ENCODE results near the gene KRTAP3-3.
"Not testable (repeated sequence)": the region's sequence is repeated elsewhere in the genome, so short reads cannot be mapped to it uniquely, and the experiment has no call there.

KRTAP3-3 gene

DNA sequence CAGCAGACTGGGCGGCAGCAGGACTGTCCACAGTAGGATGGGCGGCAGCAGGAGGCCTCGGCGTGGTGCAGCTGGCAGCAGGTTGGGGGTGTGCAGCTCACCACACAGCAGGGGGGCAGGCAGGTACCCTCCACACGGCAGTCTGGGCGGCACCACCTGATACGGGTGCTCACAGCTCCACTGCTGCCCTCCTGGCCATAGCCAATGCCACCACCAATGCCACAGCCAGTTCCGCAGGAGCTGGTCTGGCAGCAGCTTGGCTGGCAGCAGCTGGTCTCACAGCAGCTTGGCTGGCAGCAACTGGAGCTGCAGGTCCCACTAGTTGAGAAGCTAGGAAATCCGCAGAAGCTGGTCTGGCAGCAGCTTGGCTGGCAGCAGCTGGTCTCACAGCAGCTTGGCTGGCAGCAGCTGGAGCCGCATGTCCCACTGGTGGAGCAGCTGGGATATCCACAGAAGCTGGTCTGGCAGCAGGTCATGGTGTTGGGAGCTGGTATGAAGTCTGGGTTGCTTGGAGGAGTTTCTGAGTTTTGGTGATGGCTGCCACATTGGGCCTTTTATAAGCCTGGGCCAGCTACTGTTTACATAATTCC, 40.5 kb upstream of the KRTAP3-3 start, which contains the start of gene KRTAP1-3:
KRTAP1-3 (minus strand) TSS at position 529 of the 590 bp plus-strand sequence; CDS start at position 476, 53 bp downstream.
- not testable (repeated sequence) for H3K27me3 ChIP-seq (ENCODE audit: control insufficient read depth in 1 of 2, insufficient read depth in 1 of 2, low read length in 2 of 2); H2BK120ac ChIP-seq (ENCODE audit: low read depth, low read length); H3K23ac ChIP-seq (ENCODE audit: low read length in 2 of 2); H3K36me3 ChIP-seq (ENCODE audit: control insufficient read depth in 1 of 2, insufficient read depth in 2 of 2, low read depth in 1 of 2, low read length in 2 of 2); H3K27ac ChIP-seq (ENCODE audit: low read length, poor library complexity, severe bottlenecking); H2BK5ac ChIP-seq (ENCODE audit: low read depth, low read length, poor library complexity, severe bottlenecking); H2BK12ac ChIP-seq (ENCODE audit: low read length in 2 of 2); H3K4me3 ChIP-seq (ENCODE audit: insufficient read depth in 1 of 2, low read depth in 1 of 2, low read length in 2 of 2); H3K79me1 ChIP-seq (replicated peaks; ENCODE audit: low read length, poor library complexity, severe bottlenecking); H3K4me1 ChIP-seq (ENCODE audit: control insufficient read depth, insufficient read depth, low read depth, low read length); H3K4ac ChIP-seq (ENCODE audit: low read depth in 1 of 2, low read length in 2 of 2); DNase-seq; H2BK15ac ChIP-seq (ENCODE audit: low read depth, poor library complexity, severe bottlenecking); H3K9ac ChIP-seq (ENCODE audit: low read length); H3K9me3 ChIP-seq (ENCODE audit: control insufficient read depth, low read length); H2AK5ac ChIP-seq (ENCODE audit: low read length, severe bottlenecking); H3K4me2 ChIP-seq (ENCODE audit: low read length, poor library complexity, severe bottlenecking); H4K91ac ChIP-seq (ENCODE audit: low read length); H4K8ac ChIP-seq (ENCODE audit: low read length); H2AFZ ChIP-seq (ENCODE audit: low read depth, low read length)
- Histone ChIP-seq H3K14ac (ENCODE audit: low read length in 2 of 2) (peak within 1 kb of the TSS in 1 of 2 experiments; percentile 65), H3K18ac (ENCODE audit: low read depth in 1 of 2, low read length in 2 of 2) (peak within 1 kb of the TSS in 1 of 2 experiments; percentile 24)
- WGBS = 89% methylated on average over 5 of the region's 10 CpGs

DNA sequence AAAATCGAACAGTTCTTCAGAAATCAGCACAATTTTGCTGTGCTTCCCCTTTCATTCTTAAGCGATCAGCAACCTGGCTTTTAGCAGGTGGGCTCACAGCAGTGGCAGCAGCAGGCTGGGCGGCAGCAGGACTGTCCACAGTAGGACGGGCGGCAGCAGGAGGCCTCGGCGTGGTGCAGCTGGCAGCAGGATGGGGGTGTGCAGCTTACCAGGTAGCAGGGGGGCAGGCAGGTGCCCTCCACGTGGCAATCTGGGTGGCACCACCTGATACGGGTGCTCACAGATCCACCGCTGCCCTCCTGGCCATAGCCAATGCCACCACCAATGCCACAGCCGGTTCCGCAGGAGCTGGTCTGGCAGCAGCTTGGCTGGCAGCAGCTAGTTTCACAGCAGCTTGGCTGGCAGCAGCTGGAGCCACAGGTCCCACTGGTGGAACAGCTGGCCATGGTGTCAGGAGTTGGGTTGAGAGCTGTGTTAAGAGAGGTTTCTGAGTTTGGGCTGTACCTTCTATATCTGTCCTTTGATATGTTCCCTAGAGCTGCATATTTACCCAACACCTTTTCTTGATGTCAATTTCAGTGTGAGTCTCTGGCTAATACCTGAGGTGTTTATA, 35.8 kb upstream of the KRTAP3-3 start, which contains the start of gene KRTAP1-4:
KRTAP1-4 (minus strand) TSS at position 563 of the 613 bp plus-strand sequence; CDS start at position 446, 117 bp downstream.
- DNase-seq = no peak
- Histone ChIP-seq H3K23ac (ENCODE audit: low read length in 2 of 2) (no peak within 1 kb of the TSS), H3K4me1 (ENCODE audit: control insufficient read depth, insufficient read depth, low read depth, low read length) (peaks cover 5% of the 10 kb centered on the region), H3K79me1 (replicated peaks; ENCODE audit: low read length, poor library complexity, severe bottlenecking) (no peaks in the 10 kb centered on the region), H3K36me3 (ENCODE audit: control insufficient read depth in 1 of 2, insufficient read depth in 2 of 2, low read depth in 1 of 2, low read length in 2 of 2) (no peaks in the 10 kb centered on the region), H2BK5ac (ENCODE audit: low read depth, low read length, poor library complexity, severe bottlenecking) (no peak within 1 kb of the TSS), H2AK5ac (ENCODE audit: low read length, severe bottlenecking) (peak within 1 kb of the TSS; percentile 70), H3K4ac (ENCODE audit: low read depth in 1 of 2, low read length in 2 of 2) (no peak within 1 kb of the TSS), H2BK12ac (ENCODE audit: low read length in 2 of 2) (no peak within 1 kb of the TSS), H3K27ac (ENCODE audit: low read length, poor library complexity, severe bottlenecking) (no peak within 1 kb of the TSS), H3K14ac (ENCODE audit: low read length in 2 of 2) (peak within 1 kb of the TSS in 1 of 2 experiments; percentile 62), H3K18ac (ENCODE audit: low read depth in 1 of 2, low read length in 2 of 2) (no peak within 1 kb of the TSS), H3K9ac (ENCODE audit: low read length) (no peak within 1 kb of the TSS), H2BK15ac (ENCODE audit: low read depth, poor library complexity, severe bottlenecking) (no peak within 1 kb of the TSS), H4K8ac (ENCODE audit: low read length) (no peak within 1 kb of the TSS), H4K91ac (ENCODE audit: low read length) (no peak within 1 kb of the TSS), H3K27me3 (ENCODE audit: control insufficient read depth in 1 of 2, insufficient read depth in 1 of 2, low read length in 2 of 2) (no peaks in the 10 kb centered on the region), H3K4me3 (ENCODE audit: insufficient read depth in 1 of 2, low read depth in 1 of 2, low read length in 2 of 2) (no peak within 1 kb of the TSS), H2BK120ac (ENCODE audit: low read depth, low read length) (no peak within 1 kb of the TSS), H3K9me3 (ENCODE audit: control insufficient read depth, low read length) (no peaks in the 10 kb centered on the region), H2AFZ (ENCODE audit: low read depth, low read length) (no peak within 1 kb of the TSS), H3K4me2 (ENCODE audit: low read length, poor library complexity, severe bottlenecking) (no peak within 1 kb of the TSS)
- WGBS = 83% methylated on average over 12 of the region's 12 CpGs

DNA sequence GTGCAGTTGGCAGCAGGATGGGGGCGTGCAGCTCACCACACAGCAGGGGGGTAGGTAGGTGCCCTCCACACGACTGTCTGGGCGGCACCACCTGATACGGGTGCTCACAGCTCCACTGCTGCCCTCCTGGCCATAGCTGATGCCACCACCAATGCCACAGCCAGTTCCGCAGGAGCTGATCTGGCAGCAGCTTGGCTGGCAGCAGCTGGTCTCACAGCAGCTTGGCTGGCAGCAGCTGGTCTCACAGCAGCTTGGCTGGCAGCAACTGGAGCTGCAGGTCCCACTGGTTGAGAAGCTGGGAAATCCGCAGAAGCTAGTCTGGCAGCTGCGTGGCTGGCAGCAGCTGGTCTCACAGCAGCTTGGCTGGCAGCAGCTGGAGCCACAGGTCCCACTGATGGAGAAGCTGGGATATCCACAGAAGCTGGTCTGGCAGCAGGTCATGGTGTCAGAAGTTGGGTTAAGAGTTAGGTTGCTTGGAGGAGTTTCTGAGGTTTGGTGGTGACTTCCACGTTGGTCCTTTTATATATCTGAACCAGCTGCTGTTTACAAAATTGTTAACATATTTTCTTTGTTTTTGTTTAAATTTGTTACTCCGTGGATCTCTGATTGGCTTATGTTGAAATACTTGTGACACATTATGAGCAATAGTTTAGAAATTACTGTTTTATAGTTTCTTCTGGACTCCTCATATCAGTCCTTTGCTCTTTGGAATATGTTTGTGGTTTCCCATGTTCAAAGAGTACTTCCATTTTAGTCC, 32.9 kb upstream of the KRTAP3-3 start, which contains the start of gene KRTAP1-5:
KRTAP1-5 (minus strand) TSS at position 494 of the 757 bp plus-strand sequence; CDS start at position 441, 53 bp downstream.
- Histone ChIP-seq H3K23ac (ENCODE audit: low read length in 2 of 2) (peak within 1 kb of the TSS in 1 of 2 experiments; percentile 77), H2BK12ac (ENCODE audit: low read length in 2 of 2) (no peak within 1 kb of the TSS), H3K27ac (ENCODE audit: low read length, poor library complexity, severe bottlenecking) (no peak within 1 kb of the TSS), H3K4me2 (ENCODE audit: low read length, poor library complexity, severe bottlenecking) (no peak within 1 kb of the TSS), H2BK5ac (ENCODE audit: low read depth, low read length, poor library complexity, severe bottlenecking) (no peak within 1 kb of the TSS), H2BK120ac (ENCODE audit: low read depth, low read length) (no peak within 1 kb of the TSS), H3K14ac (ENCODE audit: low read length in 2 of 2) (peak within 1 kb of the TSS in 1 of 2 experiments; percentile 87), H2AK5ac (ENCODE audit: low read length, severe bottlenecking) (no peak within 1 kb of the TSS), H4K91ac (ENCODE audit: low read length) (no peak within 1 kb of the TSS), H3K27me3 (ENCODE audit: control insufficient read depth in 1 of 2, insufficient read depth in 1 of 2, low read length in 2 of 2) (no peaks in the 10 kb centered on the region), H3K4me1 (ENCODE audit: control insufficient read depth, insufficient read depth, low read depth, low read length) (peaks cover 3% of the 10 kb centered on the region), H2BK15ac (ENCODE audit: low read depth, poor library complexity, severe bottlenecking) (no peak within 1 kb of the TSS), H2AFZ (ENCODE audit: low read depth, low read length) (no peak within 1 kb of the TSS), H3K4ac (ENCODE audit: low read depth in 1 of 2, low read length in 2 of 2) (no peak within 1 kb of the TSS), H4K8ac (ENCODE audit: low read length) (no peak within 1 kb of the TSS), H3K36me3 (ENCODE audit: control insufficient read depth in 1 of 2, insufficient read depth in 2 of 2, low read depth in 1 of 2, low read length in 2 of 2) (no peaks in the 10 kb centered on the region), H3K4me3 (ENCODE audit: insufficient read depth in 1 of 2, low read depth in 1 of 2, low read length in 2 of 2) (no peak within 1 kb of the TSS), H3K9ac (ENCODE audit: low read length) (peak within 1 kb of the TSS; percentile 13), H3K9me3 (ENCODE audit: control insufficient read depth, low read length) (no peaks in the 10 kb centered on the region), H3K79me1 (replicated peaks; ENCODE audit: low read length, poor library complexity, severe bottlenecking) (no peaks in the 10 kb centered on the region), H3K18ac (ENCODE audit: low read depth in 1 of 2, low read length in 2 of 2) (peak within 1 kb of the TSS in 1 of 2 experiments; percentile 68)
- peak; percentile 30 for DNase-seq
- WGBS = 97% methylated on average over 7 of the region's 9 CpGs

DNA sequence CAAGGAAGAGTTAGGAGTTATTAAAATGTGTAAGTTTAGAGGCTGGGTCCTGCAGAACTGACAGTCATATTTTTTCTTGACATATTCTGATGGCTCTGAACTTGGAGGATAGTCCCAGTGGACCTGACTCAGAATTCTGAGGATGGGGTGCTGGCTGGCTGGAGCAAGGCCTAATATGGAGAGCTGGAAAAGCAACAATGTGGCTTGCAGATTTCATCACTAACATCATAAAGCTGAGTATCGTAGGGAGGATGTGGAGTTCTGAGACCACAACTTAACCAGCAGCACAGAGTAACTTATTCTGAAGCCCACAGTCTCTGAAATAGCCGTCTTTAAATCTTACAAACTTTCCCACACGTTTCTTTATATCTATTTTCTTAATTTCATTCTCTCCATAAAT, 30.7 kb upstream of the KRTAP3-3 start:
- no peak overlapping the region for H2BK120ac ChIP-seq (ENCODE audit: low read depth, low read length)
- DNase-seq = no peak
- H3K4ac ChIP-seq (ENCODE audit: low read depth in 1 of 2, low read length in 2 of 2) = no peak overlapping the region
- H3K27ac ChIP-seq (ENCODE audit: low read length, poor library complexity, severe bottlenecking) = no peak overlapping the region
- no peak overlapping the region for H2BK15ac ChIP-seq (ENCODE audit: low read depth, poor library complexity, severe bottlenecking)
- H3K14ac ChIP-seq (ENCODE audit: low read length in 2 of 2) = no peak overlapping the region
- H4K8ac ChIP-seq (ENCODE audit: low read length) = no peak overlapping the region
- H2AFZ ChIP-seq (ENCODE audit: low read depth, low read length) = no peak overlapping the region
- no peaks in the 10 kb centered on the region for H3K9me3 ChIP-seq (ENCODE audit: control insufficient read depth, low read length)
- no peak overlapping the region for H2AK5ac ChIP-seq (ENCODE audit: low read length, severe bottlenecking)
- H3K4me1 ChIP-seq (ENCODE audit: control insufficient read depth, insufficient read depth, low read depth, low read length) = peaks cover 3% of the 10 kb centered on the region
- no peaks in the 10 kb centered on the region for H3K27me3 ChIP-seq (ENCODE audit: control insufficient read depth in 1 of 2, insufficient read depth in 1 of 2, low read length in 2 of 2)
- no peak overlapping the region for H4K91ac ChIP-seq (ENCODE audit: low read length)
- no peak overlapping the region for H2BK5ac ChIP-seq (ENCODE audit: low read depth, low read length, poor library complexity, severe bottlenecking)
- 72% methylated on average over 1 of the region's 3 CpGs for WGBS
- no peak overlapping the region for H3K18ac ChIP-seq (ENCODE audit: low read depth in 1 of 2, low read length in 2 of 2)
- no peaks in the 10 kb centered on the region for H3K79me1 ChIP-seq (replicated peaks; ENCODE audit: low read length, poor library complexity, severe bottlenecking)
- no peak overlapping the region for H3K4me3 ChIP-seq (ENCODE audit: insufficient read depth in 1 of 2, low read depth in 1 of 2, low read length in 2 of 2)
- H3K4me2 ChIP-seq (ENCODE audit: low read length, poor library complexity, severe bottlenecking) = no peak overlapping the region
- no peak overlapping the region for H3K23ac ChIP-seq (ENCODE audit: low read length in 2 of 2)
- H3K36me3 ChIP-seq (ENCODE audit: control insufficient read depth in 1 of 2, insufficient read depth in 2 of 2, low read depth in 1 of 2, low read length in 2 of 2) = no peaks in the 10 kb centered on the region
- no peak overlapping the region for H2BK12ac ChIP-seq (ENCODE audit: low read length in 2 of 2)
- peak overlapping the region; percentile 7 for H3K9ac ChIP-seq (ENCODE audit: low read length)
